Activated CD4-positive, alpha-beta T cell treated with anti-CD3 and anti-CD28 coated beads, Interleukin-2, amount 10 ng/mL, durations not matched to agents 7 days and 5 days (primary cell): ENCODE measurements around the gene PCCA. TPM values are rescaled to one million over a fixed set of nuclear protein-coding genes. Genes with fewer than 3 reads are reported as not detected.
A peak's percentile ranks its signal among the peaks of the same experiment; 100 is the strongest.
"Not testable (repeated sequence)": the region's sequence is repeated elsewhere in the genome, so short reads cannot be mapped to it uniquely, and the experiment has no call there.

ENCODE experiments used
- CTCF ChIA-PET: fragments of 350-600 bp; sonication (Branson Sonifier 250); formaldehyde crosslinking; loops from one replicate; lab custom pipeline; 2021; ENCODE audit warnings: antibody characterized with exemption; lab: Charles Lee
- POLR2A ChIA-PET: fragments of 350-600 bp; sonication (Branson Sonifier 250); formaldehyde crosslinking; loops from one replicate; lab custom pipeline; 2021; ENCODE audit warnings: antibody characterized with exemption; lab: Charles Lee
- DNase-seq: peaks from one replicate; pipeline ENCODE4 v3.0.0-alpha.2; 2020
- H3K27ac Mint-ChIP-seq: one replicate; pipeline ENCODE4 v1.8.0; 2021; ENCODE audit warnings: mild to moderate bottlenecking, moderate library complexity, mixed read lengths
- H3K27me3 Mint-ChIP-seq: one replicate; pipeline ENCODE4 v1.8.0; 2021; ENCODE audit warnings: mixed read lengths
- H3K36me3 Mint-ChIP-seq: one replicate; pipeline ENCODE4 v1.8.0; 2021; ENCODE audit warnings: low read depth, mixed read lengths
- H3K4me1 Mint-ChIP-seq: one replicate; pipeline ENCODE4 v1.8.0; 2021; ENCODE audit warnings: mixed read lengths
- H3K4me3 Mint-ChIP-seq: one replicate; pipeline ENCODE4 v1.8.0; 2021; ENCODE audit warnings: mild to moderate bottlenecking, moderate library complexity, mixed read lengths
- H3K9me3 Mint-ChIP-seq: one replicate; pipeline ENCODE4 v1.8.0; 2021; ENCODE audit warnings: mixed read lengths
- total RNA-seq, 2 experiments: library from RNA; stranded (reverse); gene quantifications; one replicate each; pipeline ENCODE4 v1.2.3, GENCODE V29; 2021

Gene PCCA
- total RNA-seq, 2 experiments from 2014 or later = 8.6 to 8.9 TPM

GRCh38 chr13:100517728-100518127 lies 428.8 kb downstream of the PCCA start:
- DNase-seq = no peak
- Mint-ChIP-seq H3K4me1 (peaks cover 32% of the 10 kb centered on the region), H3K4me3 (peak overlapping the region; percentile 20), H3K27ac (peak overlapping the region; percentile 48), H3K9me3 (no peaks in the 10 kb centered on the region), H3K27me3 (peaks cover 6% of the 10 kb centered on the region), H3K36me3 (no peaks in the 10 kb centered on the region)
- CTCF ChIA-PET = no interaction called here
- POLR2A ChIA-PET = no interaction called here

GRCh38 chr13:100518394-100519062 lies 429.6 kb downstream of the PCCA start:
- ChIA-PET POLR2A (no interaction called here), CTCF (no interaction called here)
- Mint-ChIP-seq H3K27me3 (peaks cover 6% of the 10 kb centered on the region), H3K4me1 (peaks cover 32% of the 10 kb centered on the region), H3K27ac (peak overlapping the region; percentile 60), H3K36me3 (no peaks in the 10 kb centered on the region), H3K4me3 (no peak overlapping the region), H3K9me3 (no peaks in the 10 kb centered on the region)
- no peak for DNase-seq

- CTCF ChIA-PET = interaction anchor here (1.3 kb wide), 1 partner anchor 9 kb away, joined by 3 read pairs; no protein-coding TSS in a partner anchor
- H3K27me3 Mint-ChIP-seq = peaks cover 6% of the 10 kb centered on the region
These were observed 430.7 kb downstream of the PCCA start for GRCh38 chr13:100519626-100520025.

GRCh38 chr13:100520936-100521850 lies 432.3 kb downstream of the PCCA start:
- CTCF ChIA-PET = no interaction called here
- Mint-ChIP-seq H3K36me3 (peaks cover 2% of the 10 kb centered on the region), H3K4me1 (peaks cover 25% of the 10 kb centered on the region), H3K27me3 (peaks cover 6% of the 10 kb centered on the region), H3K4me3 (no peak overlapping the region), H3K27ac (no peak overlapping the region), H3K9me3 (no peaks in the 10 kb centered on the region)
- no peak for DNase-seq
- POLR2A ChIA-PET = no interaction called here

More at GRCh38 chr13:100519626-100520025, 430.7 kb downstream of the PCCA start:
- Mint-ChIP-seq H3K9me3 (no peaks in the 10 kb centered on the region), H3K27ac (no peak overlapping the region), H3K4me3 (no peak overlapping the region), H3K4me1 (peaks cover 28% of the 10 kb centered on the region), H3K36me3 (peaks cover 2% of the 10 kb centered on the region)
- DNase-seq = no peak
- POLR2A ChIA-PET = no interaction called here

GRCh38 chr13:100521851-100522617 lies 433.1 kb downstream of the PCCA start:
- peaks cover 22% of the 10 kb centered on the region for H3K4me1 Mint-ChIP-seq
- peaks cover 2% of the 10 kb centered on the region for H3K36me3 Mint-ChIP-seq
- H3K4me3 Mint-ChIP-seq = no peak overlapping the region
- ChIA-PET CTCF (interaction anchor here (0.6 kb wide), 1 partner anchor 768 kb away, joined by 3 read pairs; no protein-coding TSS in a partner anchor), POLR2A (no interaction called here)
- no peak for DNase-seq
- H3K27ac Mint-ChIP-seq = no peak overlapping the region
- H3K9me3 Mint-ChIP-seq = no peaks in the 10 kb centered on the region
- peaks cover 2% of the 10 kb centered on the region for H3K27me3 Mint-ChIP-seq

- H3K4me3 Mint-ChIP-seq = no peak overlapping the region
- peaks cover 2% of the 10 kb centered on the region for H3K27me3 Mint-ChIP-seq
- no peaks in the 10 kb centered on the region for H3K9me3 Mint-ChIP-seq
- DNase-seq = no peak
- ChIA-PET POLR2A (no interaction called here), CTCF (interaction anchor here (0.6 kb wide), 1 partner anchor 769 kb away, joined by 3 read pairs; no protein-coding TSS in a partner anchor)
- H3K27ac Mint-ChIP-seq = no peak overlapping the region
- peaks cover 2% of the 10 kb centered on the region for H3K36me3 Mint-ChIP-seq
- H3K4me1 Mint-ChIP-seq = peaks cover 16% of the 10 kb centered on the region
These were observed 433.9 kb downstream of the PCCA start for GRCh38 chr13:100522618-100523309.

GRCh38 chr13:100523411-100523810 lies 434.5 kb downstream of the PCCA start:
- Mint-ChIP-seq H3K9me3 (no peaks in the 10 kb centered on the region), H3K27me3 (peaks cover 2% of the 10 kb centered on the region), H3K36me3 (peaks cover 2% of the 10 kb centered on the region), H3K4me3 (no peak overlapping the region), H3K27ac (no peak overlapping the region), H3K4me1 (peaks cover 9% of the 10 kb centered on the region)
- ChIA-PET CTCF (no interaction called here), POLR2A (no interaction called here)
- no peak for DNase-seq

GRCh38 chr13:100523981-100524386 lies 435.1 kb downstream of the PCCA start:
- DNase-seq = no peak
- ChIA-PET POLR2A (no interaction called here), CTCF (no interaction called here)
- peaks cover 2% of the 10 kb centered on the region for H3K36me3 Mint-ChIP-seq
- H3K27ac Mint-ChIP-seq = no peak overlapping the region
- H3K4me3 Mint-ChIP-seq = no peak overlapping the region
- no peaks in the 10 kb centered on the region for H3K9me3 Mint-ChIP-seq
- H3K4me1 Mint-ChIP-seq = peaks cover 9% of the 10 kb centered on the region
- peaks cover 2% of the 10 kb centered on the region for H3K27me3 Mint-ChIP-seq

- H3K4me1 Mint-ChIP-seq, H3K4me3 Mint-ChIP-seq, DNase-seq, POLR2A ChIA-PET, H3K27me3 Mint-ChIP-seq, H3K9me3 Mint-ChIP-seq, CTCF ChIA-PET, H3K36me3 Mint-ChIP-seq, H3K27ac Mint-ChIP-seq: not testable (repeated sequence)
These were observed 435.8 kb downstream of the PCCA start for GRCh38 chr13:100524688-100525087.

GRCh38 chr13:100525453-100526317 lies 436.8 kb downstream of the PCCA start:
- Mint-ChIP-seq H3K27ac (no peak overlapping the region), H3K4me3 (no peak overlapping the region), H3K27me3 (peaks cover 2% of the 10 kb centered on the region), H3K4me1 (peaks cover 9% of the 10 kb centered on the region), H3K9me3 (no peaks in the 10 kb centered on the region), H3K36me3 (peaks cover 2% of the 10 kb centered on the region)
- CTCF ChIA-PET = no interaction called here
- POLR2A ChIA-PET = no interaction called here
- no peak for DNase-seq

- H3K4me3 Mint-ChIP-seq = no peak overlapping the region
- peaks cover 2% of the 10 kb centered on the region for H3K27me3 Mint-ChIP-seq
- peaks cover 7% of the 10 kb centered on the region for H3K4me1 Mint-ChIP-seq
- H3K27ac Mint-ChIP-seq = no peak overlapping the region
- ChIA-PET CTCF (interaction anchor here (0.6 kb wide), 1 partner anchor 14 kb away, joined by 3 read pairs; no protein-coding TSS in a partner anchor), POLR2A (no interaction called here)
- no peaks in the 10 kb centered on the region for H3K9me3 Mint-ChIP-seq
- H3K36me3 Mint-ChIP-seq = peaks cover 2% of the 10 kb centered on the region
- no peak for DNase-seq
These were observed 437.6 kb downstream of the PCCA start for GRCh38 chr13:100526318-100527000.
